Liver (tissue), 3 donors: ENCODE data around the gene MUCL3.

Experiments
- CTCF ChIP-seq: fragments of 150-350 bp; IDR thresholded peaks from 2 replicates; pipeline ENCODE4 v1.5.1; 2017; ENCODE audit warnings: improper control_type of control experiment, low read depth, low read length; ENCODE audit not compliant: missing input control
- RAD21 ChIP-seq, 2 donors: IDR thresholded peaks; 2 replicates each; pipeline ENCODE4 v1.6.1; 2016; ENCODE audit warnings: antibody characterized with exemption in 2 of 2, mild to moderate bottlenecking in 2 of 2
- REST ChIP-seq: IDR thresholded peaks from 2 replicates; pipeline ENCODE4 v1.6.1; 2016; ENCODE audit warnings: antibody characterized with exemption, mild to moderate bottlenecking
- TAF1 ChIP-seq: conservative IDR thresholded peaks from 2 replicates; pipeline ENCODE4 v1.6.1; 2016; ENCODE audit warnings: antibody characterized with exemption, mild to moderate bottlenecking
- donor health status: healthy.
- donor health status: healthy.

- TF ChIP-seq REST: no peak
- TF ChIP-seq CTCF: no peak
- TF ChIP-seq TAF1: no peak
- TF ChIP-seq RAD21 (IDR thresholded peaks at IDR 0.05): no peak
These were observed 42.9 kb upstream of the MUCL3 start for GRCh38 chr6:30897882-30898281.
